Activated CD8-positive, alpha-beta memory T cell treated with anti-CD3 and anti-CD28 coated beads for 48 hours (primary cell): ENCODE measurements around the gene WIF1.

ENCODE experiments used
- DNase-seq, 3 experiments: peaks; one replicate each; pipeline ENCODE4 v3.0.0-alpha.2; 2020; ENCODE audit warnings: low read depth in 2 of 3, low spot score in 2 of 3

WIF1 gene, protein sequence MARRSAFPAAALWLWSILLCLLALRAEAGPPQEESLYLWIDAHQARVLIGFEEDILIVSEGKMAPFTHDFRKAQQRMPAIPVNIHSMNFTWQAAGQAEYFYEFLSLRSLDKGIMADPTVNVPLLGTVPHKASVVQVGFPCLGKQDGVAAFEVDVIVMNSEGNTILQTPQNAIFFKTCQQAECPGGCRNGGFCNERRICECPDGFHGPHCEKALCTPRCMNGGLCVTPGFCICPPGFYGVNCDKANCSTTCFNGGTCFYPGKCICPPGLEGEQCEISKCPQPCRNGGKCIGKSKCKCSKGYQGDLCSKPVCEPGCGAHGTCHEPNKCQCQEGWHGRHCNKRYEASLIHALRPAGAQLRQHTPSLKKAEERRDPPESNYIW

GRCh38 chr12:65121049-65121955 is at the start of gene WIF1:
Gene WIF1, minus strand, starts transcription at chr12:65121305. Its CDS starts 114 bp downstream, at chr12:65121191.
- DNase-seq = peak in 2 of 3 experiments; percentile 7 to 12

- DNase-seq = peak; percentile 27 to 38 (median 31)
Observed at GRCh38 chr12:65170209-65170881, 49.2 kb upstream of the WIF1 start.

- DNase-seq = peak; percentile 69 to 84 (median 73)
Observed at GRCh38 chr12:65169320-65170208, 48.5 kb upstream of the WIF1 start, which contains the start of gene LEMD3. Gene LEMD3, plus strand, starts transcription at chr12:65169583. Its CDS starts 14 bp downstream, at chr12:65169597.

- DNase-seq = no peak
Observed at GRCh38 chr12:65168681-65169319, 47.7 kb upstream of the WIF1 start.

- no peak for DNase-seq
Observed at GRCh38 chr12:65164774-65165173, 43.7 kb upstream of the WIF1 start.

- no peak for DNase-seq
Observed at GRCh38 chr12:65164244-65164643, 43.1 kb upstream of the WIF1 start.

DNA sequence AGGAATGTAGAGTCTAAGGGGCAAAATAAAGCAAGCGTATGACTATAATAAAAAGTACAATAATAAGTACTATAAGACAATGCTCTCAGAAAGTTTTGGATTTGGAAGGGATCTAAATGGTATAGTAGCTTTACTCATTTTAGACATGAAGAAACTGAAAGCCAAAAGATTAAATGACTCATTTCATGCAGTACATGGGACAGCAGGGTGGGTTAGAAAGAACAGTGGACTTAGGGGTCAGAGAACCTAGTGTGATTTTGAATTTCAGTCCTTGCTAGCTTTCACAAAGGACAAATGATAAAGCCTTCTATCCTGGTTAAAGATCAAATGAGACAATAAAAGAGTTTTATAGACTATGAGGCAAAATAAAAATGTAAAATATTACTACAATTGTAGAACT is 41.5 kb upstream of the WIF1 start:
- DNase-seq = no peak

GRCh38 chr12:65157091-65157490 is 36.0 kb upstream of the WIF1 start:
- DNase-seq = no peak

- DNase-seq = no peak
Observed at GRCh38 chr12:65156366-65156841, 35.3 kb upstream of the WIF1 start.

- DNase-seq = no peak
Observed at GRCh38 chr12:65155784-65156183, 34.7 kb upstream of the WIF1 start.

DNA sequence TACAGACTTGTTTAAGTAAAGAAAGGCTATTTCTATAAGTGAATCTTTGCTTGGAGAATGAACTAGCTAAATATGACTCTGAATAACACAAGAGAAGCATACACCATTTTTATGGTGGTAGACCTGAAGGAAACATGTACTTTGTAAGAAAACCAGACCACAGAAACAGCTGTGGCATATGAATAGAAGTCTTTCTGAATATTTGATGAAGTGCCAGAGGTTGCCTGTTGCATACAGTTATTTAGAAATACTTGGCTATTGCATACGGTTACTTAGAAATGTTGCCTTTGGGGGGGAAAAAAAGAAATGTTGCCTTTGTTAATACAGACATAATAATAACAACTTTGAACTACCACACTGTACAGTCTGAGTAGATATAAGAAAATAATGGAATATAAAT is 31.5 kb upstream of the WIF1 start:
- DNase-seq = no peak

DNA sequence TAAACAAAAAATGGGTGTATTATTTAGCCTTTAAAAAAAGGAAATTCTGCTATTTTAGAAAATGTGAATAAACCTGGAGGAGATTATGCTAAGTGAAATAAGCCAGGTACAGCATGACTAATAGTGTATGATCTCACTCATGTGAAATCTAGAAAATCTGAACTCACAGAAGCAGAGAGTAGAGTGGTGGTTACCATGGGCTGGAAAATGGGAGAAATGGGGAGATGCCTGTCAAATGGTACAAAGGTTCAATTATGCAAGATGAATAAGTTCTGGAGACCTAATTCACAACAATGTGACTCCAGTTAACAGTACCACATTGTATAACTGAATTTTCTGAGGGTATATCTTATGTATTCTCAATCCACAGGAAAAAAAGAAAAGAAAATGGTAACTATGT is 30.9 kb upstream of the WIF1 start:
- no peak for DNase-seq

DNA sequence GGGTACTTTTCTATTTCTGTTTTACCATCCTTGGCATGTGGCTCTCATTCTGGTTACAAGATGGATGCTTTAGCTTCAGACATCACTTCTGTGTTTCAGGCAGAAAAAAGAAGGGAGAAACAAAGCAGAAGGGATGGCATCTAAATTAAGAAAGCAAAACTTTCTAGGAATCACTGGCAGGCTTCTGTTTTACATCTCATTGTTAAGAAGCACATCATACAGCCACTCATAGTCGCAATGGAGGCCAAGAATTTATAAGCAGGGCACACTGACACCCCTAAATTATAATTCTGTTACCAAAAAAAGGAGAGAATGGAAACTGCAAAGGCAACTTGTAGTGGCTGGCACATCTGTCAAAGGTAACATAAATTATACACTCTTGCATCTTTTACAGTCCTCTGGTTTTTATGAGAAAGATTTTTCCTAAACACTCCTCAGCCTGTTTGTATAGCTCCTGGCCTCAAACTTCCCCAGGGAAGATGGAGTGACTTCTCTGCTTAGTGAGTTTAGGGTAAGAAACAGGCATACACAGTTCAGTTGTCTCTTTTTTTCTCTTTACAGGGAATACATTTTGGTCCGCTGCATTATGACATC is 26.3 kb upstream of the WIF1 start:
- DNase-seq = no peak

DNA sequence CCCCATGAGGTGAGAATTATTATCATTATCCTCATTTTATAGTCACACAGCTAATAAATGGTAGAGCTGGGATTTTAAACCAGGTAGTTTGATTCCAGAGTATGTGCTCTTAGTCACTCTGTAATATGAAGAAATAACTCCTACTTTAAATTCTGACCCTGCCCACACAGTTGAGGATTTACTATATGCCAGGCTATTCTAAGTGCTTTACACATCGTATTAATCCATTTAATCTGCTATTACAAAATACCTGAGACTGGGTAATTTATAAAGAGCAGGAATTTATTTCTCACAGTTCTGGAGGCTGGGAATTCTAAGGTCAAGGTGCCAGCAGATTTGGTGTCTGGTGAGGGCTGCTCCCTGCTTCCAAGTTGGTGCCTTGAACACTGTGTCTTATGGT is 19.6 kb upstream of the WIF1 start:
- no peak for DNase-seq

- DNase-seq = no peak
Observed at GRCh38 chr12:65139389-65139788, 18.3 kb upstream of the WIF1 start.

DNA sequence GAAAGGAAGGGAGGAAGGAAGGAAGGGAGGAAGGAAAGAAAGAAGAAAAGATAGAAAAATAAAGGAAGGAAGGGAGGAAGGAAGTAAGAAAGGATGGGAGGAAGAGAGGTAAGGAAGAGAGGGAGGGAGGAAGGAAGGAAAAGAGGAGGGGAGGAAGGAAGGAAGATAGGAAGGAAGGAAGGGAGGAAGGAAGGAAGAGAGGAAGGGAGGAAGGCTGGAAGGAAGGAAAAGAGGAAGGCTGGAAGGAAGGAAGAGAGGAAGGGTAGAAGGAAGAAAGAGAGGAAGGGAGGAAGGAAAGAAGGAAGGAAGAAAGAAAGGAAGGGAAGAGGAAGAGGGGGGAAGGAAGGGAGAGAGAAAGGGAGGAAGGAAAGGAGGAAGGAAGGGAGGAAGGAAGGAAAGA is 12.8 kb upstream of the WIF1 start:
- no peak for DNase-seq

- no peak for DNase-seq
Observed at GRCh38 chr12:65126482-65126881, 5.4 kb upstream of the WIF1 start.

DNA sequence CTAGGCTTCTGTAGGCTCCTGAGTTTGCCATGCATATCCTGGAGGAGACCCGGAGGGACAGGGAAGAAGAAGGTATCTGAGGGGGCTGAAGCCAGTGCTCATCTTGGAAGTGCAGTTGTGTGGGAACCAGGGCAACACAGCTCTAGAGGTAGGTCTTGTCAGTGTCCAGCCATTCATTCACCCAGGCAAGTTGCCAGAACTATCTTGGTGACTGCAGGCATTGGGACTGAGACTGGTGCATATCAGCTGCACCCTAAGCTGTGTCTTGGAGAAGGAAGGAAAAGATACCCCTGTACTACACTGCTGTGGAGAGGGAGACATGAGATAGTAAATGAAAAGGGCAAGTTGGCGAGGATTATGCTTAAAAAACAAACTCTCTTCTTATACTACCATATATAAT is 4.9 kb upstream of the WIF1 start:
- DNase-seq = no peak

DNA sequence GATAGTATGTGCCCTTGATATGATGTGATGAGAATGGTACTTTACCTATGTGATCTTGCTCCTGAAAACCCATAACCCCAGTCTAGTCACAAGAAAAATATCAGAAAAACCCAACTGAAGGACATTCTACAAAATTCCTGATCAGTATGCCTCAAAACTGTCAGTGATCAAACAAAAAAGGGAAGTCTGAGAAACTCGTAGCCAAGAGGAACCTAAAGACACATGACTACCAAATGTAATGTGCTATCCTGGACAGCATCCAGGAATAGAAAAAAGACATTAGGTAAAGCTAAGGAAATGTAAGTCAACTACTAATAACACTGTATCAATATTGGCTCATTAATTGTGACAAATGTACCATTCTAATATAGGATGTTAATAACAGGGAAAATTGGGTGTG is 4.1 kb upstream of the WIF1 start:
- no peak for DNase-seq
